GM19238 (cell line): ENCODE data around the gene IRF6.

Source experiments
- DNase-seq: peaks from one replicate; pipeline ENCODE4 v3.0.0; 2011; ENCODE audit warnings: low spot score; ENCODE audit not compliant: insufficient read length

The IRF6 gene

GRCh38 chr1:209736490-209737117, 69.3 kb downstream of the IRF6 start:
- DNase-seq = no peak
